ENCODE results near the gene SNX32. TPM values are rescaled to one million over a fixed set of nuclear protein-coding genes. Genes with fewer than 3 reads are reported as not detected.
A peak's percentile ranks its signal among the peaks of the same experiment; 100 is the strongest.

The SNX32 gene
- total RNA-seq, 1 experiment from 2014 or later = not detected

GRCh38 chr11:65896034-65896999, 62.6 kb downstream of the SNX32 start:
- ChIA-PET CTCF (interaction anchor here (0.6 kb wide), 1 partner anchor 220 kb away, joined by 4 read pairs; no protein-coding TSS in a partner anchor), POLR2A (interaction anchor here (3.2 to 4.4 kb wide), 2 partner anchors 16 to 19 kb away, joined by 20 to 37 read pairs; no protein-coding TSS in a partner anchor)
- no TSS peak for BruUV-seq (replicated peaks)
- in situ Hi-C loops (cut with HindIII; ENCODE audit: low pct_unique_long_range_greater_than_20kb, low sequenced_read_pairs) = no loop called here
- Histone ChIP-seq H3K9me3 (ENCODE audit: control insufficient read depth, insufficient read depth, low read depth, low read length) (no peaks in the 10 kb centered on the region), H3K4me1 (ENCODE audit: control insufficient read depth, insufficient read depth, low read length) (peaks cover 60% of the 10 kb centered on the region), H3K27me3 (ENCODE audit: control insufficient read depth, insufficient read depth, low read length) (no peaks in the 10 kb centered on the region), H3K36me3 (ENCODE audit: control insufficient read depth, insufficient read depth, low read length) (no peaks in the 10 kb centered on the region; the same call in 1 of the 2 replicates), H3K4me3 (ENCODE audit: low read depth in 2 of 2, low read length in 2 of 2) (peak overlapping the region; percentile 82 to 89), H3K27ac (ENCODE audit: low read length) (peak overlapping the region; percentile 87)
- no peak for TF ChIP-seq REST (IDR thresholded peaks at IDR 0.05; ENCODE audit: insufficient read depth in 1 of 2, low read depth in 2 of 2, low read length in 1 of 2)
- TF ChIP-seq CTCF (IDR thresholded peaks at IDR 0.05) = no peak
- no peak for TF ChIP-seq TCF7L2 (IDR thresholded peaks at IDR 0.05; ENCODE audit: low read depth, low read length)
- intact Hi-C loops (cut with micrococcal nuclease; ENCODE audit: unreplicated experiment) = no loop called here
- ATAC-seq = no peak
- DNase-seq (ENCODE audit: low read depth, low spot score) = no peak

- TF ChIP-seq SIN3A (IDR thresholded peaks at IDR 0.05; ENCODE audit: borderline replicate concordance, insufficient read depth, low read depth, low read length) = no peak
- peak; percentile 40; the same call in 1 of the 2 replicates for TF ChIP-seq POLR2AphosphoS5 (IDR thresholded peaks at IDR 0.05; ENCODE audit: low read depth, low read length)
- no peak for TF ChIP-seq CTCF (IDR thresholded peaks at IDR 0.05)
- TF ChIP-seq TCF7L2 (IDR thresholded peaks at IDR 0.05; ENCODE audit: low read depth, low read length) = no peak
- peaks cover 64% of the 10 kb centered on the region for H3K4me1 ChIP-seq (ENCODE audit: control insufficient read depth, insufficient read depth, low read length)
- no peaks in the 10 kb centered on the region for H3K9me3 ChIP-seq (ENCODE audit: control insufficient read depth, insufficient read depth, low read depth, low read length)
- H3K27me3 ChIP-seq (ENCODE audit: control insufficient read depth, insufficient read depth, low read length) = no peaks in the 10 kb centered on the region
- ChIA-PET POLR2A (interaction anchor here (0.7 to 4.4 kb wide), 4 partner anchors 15 to 217 kb away, joined by 6 to 37 read pairs (median 14); no protein-coding TSS in a partner anchor), CTCF (no interaction called here)
- DNase-seq (ENCODE audit: low read depth, low spot score) = no peak
- in situ Hi-C loops (cut with HindIII; ENCODE audit: low pct_unique_long_range_greater_than_20kb, low sequenced_read_pairs) = no loop called here
- no peak for ATAC-seq
- BruUV-seq (replicated peaks) = no TSS peak
- no peaks in the 10 kb centered on the region; the same call in 1 of the 2 replicates for H3K36me3 ChIP-seq (ENCODE audit: control insufficient read depth, insufficient read depth, low read length)
- peak overlapping the region; percentile 87 for H3K27ac ChIP-seq (ENCODE audit: low read length)
- intact Hi-C loops (cut with micrococcal nuclease; ENCODE audit: unreplicated experiment) = no loop called here
- H3K4me3 ChIP-seq (ENCODE audit: low read depth in 2 of 2, low read length in 2 of 2) = peak overlapping the region; percentile 82 to 89
Measured at GRCh38 chr11:65897020-65897471, 63.3 kb downstream of the SNX32 start.

Measured in Panc1 (cell line).